MM.1S (cell line): ENCODE measurements around the gene C2.

Experiments used
- DNase-seq: peaks from one replicate; pipeline ENCODE4 v3.0.0-alpha.2; 2015
- H2AFZ ChIP-seq: fragments of 300-600 bp; sonication (generic); 2 replicates; pipeline ENCODE4 v1.6.0; 2016; ENCODE audit warnings: antibody characterized with exemption, low read length
- H3F3A ChIP-seq: fragments of 300-600 bp; sonication (generic); 2 replicates; pipeline ENCODE4 v1.6.1; 2016; ENCODE audit warnings: mild to moderate bottlenecking, antibody characterized with exemption, low read length, moderate library complexity, mixed read lengths; ENCODE audit not compliant: insufficient read depth
- H3K27ac ChIP-seq: fragments of 300-600 bp; sonication (generic); 2 replicates; pipeline ENCODE4 v1.5.1; 2016; ENCODE audit warnings: mild to moderate bottlenecking, low read length
- H3K27me3 ChIP-seq: fragments of 300-600 bp; sonication (generic); replicated peaks from 2 replicates; pipeline ENCODE4 v1.6.0; 2016; ENCODE audit warnings: low read length; ENCODE audit not compliant: insufficient read depth
- H3K36me3 ChIP-seq: fragments of 300-600 bp; sonication (generic); replicated peaks from 2 replicates; pipeline ENCODE4 v1.6.1; 2016; ENCODE audit warnings: mild to moderate bottlenecking, low read length, mixed read lengths; ENCODE audit not compliant: insufficient read depth
- H3K4me1 ChIP-seq: fragments of 300-600 bp; sonication (generic); 2 replicates; pipeline ENCODE4 v1.6.1; 2016; ENCODE audit warnings: low read length, mixed read lengths
- H3K4me2 ChIP-seq: fragments of 300-600 bp; sonication (generic); 2 replicates; pipeline ENCODE4 v1.6.0; 2016; ENCODE audit warnings: low read depth, low read length
- H3K4me3 ChIP-seq: fragments of 300-600 bp; sonication (generic); 2 replicates; pipeline ENCODE4 v1.5.1; 2016; ENCODE audit warnings: low read length, mixed read lengths
- H3K79me2 ChIP-seq: fragments of 300-600 bp; sonication (generic); 2 replicates; pipeline ENCODE4 v1.6.1; 2016; ENCODE audit warnings: mixed run types, low read length, mixed read lengths
- H3K9ac ChIP-seq: fragments of 300-600 bp; sonication (generic); 2 replicates; pipeline ENCODE4 v1.6.1; 2016; ENCODE audit warnings: low read length, mixed read lengths
- H3K9me2 ChIP-seq: fragments of 300-600 bp; sonication (generic); replicated peaks from 2 replicates; pipeline ENCODE4 v1.6.1; 2016; ENCODE audit warnings: mild to moderate bottlenecking, low read length, mixed read lengths; ENCODE audit not compliant: insufficient read depth
- H3K9me3 ChIP-seq: fragments of 300-600 bp; sonication (generic); replicated peaks from 2 replicates; pipeline ENCODE4 v1.6.1; 2016; ENCODE audit warnings: mild to moderate bottlenecking, low read length, mixed read lengths; ENCODE audit not compliant: insufficient read depth
- H4K20me1 ChIP-seq: fragments of 300-600 bp; sonication (generic); 2 replicates; pipeline ENCODE4 v1.6.1; 2016; ENCODE audit warnings: mild to moderate bottlenecking, low read length, moderate library complexity, mixed read lengths; ENCODE audit not compliant: insufficient read depth
- EZH2 ChIP-seq: fragments of 300-600 bp; sonication (generic); optimal IDR thresholded peaks from 2 replicates; pipeline ENCODE3; 2017; ENCODE audit warnings: low read depth, mild to moderate bottlenecking, antibody characterized with exemption, low read length, mixed read lengths
- EZH2phosphoT487 ChIP-seq: fragments of 300-600 bp; sonication (generic); IDR thresholded peaks from 2 replicates; pipeline ENCODE4 v1.6.1; 2018; ENCODE audit warnings: antibody characterized with exemption, low read length
- TF ChIP-seq, protein P1 (sequence below): fragments of 300-600 bp; sonication (generic); IDR thresholded peaks from 2 replicates; pipeline ENCODE4 v1.5.1; 2016; ENCODE audit warnings: antibody characterized with exemption, low read length, mixed read lengths

Gene C2

DNA sequence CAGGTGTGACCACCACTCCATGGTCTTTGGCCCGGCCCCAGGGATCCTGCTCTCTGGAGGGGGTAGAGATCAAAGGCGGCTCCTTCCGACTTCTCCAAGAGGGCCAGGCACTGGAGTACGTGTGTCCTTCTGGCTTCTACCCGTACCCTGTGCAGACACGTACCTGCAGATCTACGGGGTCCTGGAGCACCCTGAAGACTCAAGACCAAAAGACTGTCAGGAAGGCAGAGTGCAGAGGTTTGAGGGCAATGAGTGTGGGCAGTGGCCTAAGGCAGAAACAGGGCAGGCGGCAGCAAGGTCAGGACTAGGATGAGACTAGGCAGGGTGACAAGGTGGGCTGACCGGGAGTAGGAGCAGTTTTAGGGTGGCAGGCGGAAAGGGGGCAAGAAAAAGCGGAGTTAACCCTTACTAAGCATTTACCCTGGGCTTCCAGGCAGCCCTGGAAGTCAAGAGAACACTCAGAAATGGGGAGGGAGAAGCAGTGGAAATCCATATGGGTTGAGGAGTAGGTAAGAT, 18.9 kb downstream of the C2 start:
- no peak overlapping the region for H2AFZ ChIP-seq
- no peaks in the 10 kb centered on the region for H3K79me2 ChIP-seq
- no peaks in the 10 kb centered on the region for H4K20me1 ChIP-seq
- H3K9me2 ChIP-seq: no peaks in the 10 kb centered on the region
- H3K9me3 ChIP-seq: no peaks in the 10 kb centered on the region
- DNase-seq: no peak
- H3K9ac ChIP-seq: no peak overlapping the region
- H3K27me3 ChIP-seq: peaks cover 35% of the 10 kb centered on the region
- no peaks in the 10 kb centered on the region for H3F3A ChIP-seq
- H3K27ac ChIP-seq: no peak overlapping the region
- peaks cover 4% of the 10 kb centered on the region; the same call in 1 of the 2 replicates for H3K4me1 ChIP-seq
- H3K36me3 ChIP-seq: no peaks in the 10 kb centered on the region
- no peak overlapping the region for H3K4me2 ChIP-seq
- no peak for TF ChIP-seq EZH2
- TF ChIP-seq, protein P1, sequence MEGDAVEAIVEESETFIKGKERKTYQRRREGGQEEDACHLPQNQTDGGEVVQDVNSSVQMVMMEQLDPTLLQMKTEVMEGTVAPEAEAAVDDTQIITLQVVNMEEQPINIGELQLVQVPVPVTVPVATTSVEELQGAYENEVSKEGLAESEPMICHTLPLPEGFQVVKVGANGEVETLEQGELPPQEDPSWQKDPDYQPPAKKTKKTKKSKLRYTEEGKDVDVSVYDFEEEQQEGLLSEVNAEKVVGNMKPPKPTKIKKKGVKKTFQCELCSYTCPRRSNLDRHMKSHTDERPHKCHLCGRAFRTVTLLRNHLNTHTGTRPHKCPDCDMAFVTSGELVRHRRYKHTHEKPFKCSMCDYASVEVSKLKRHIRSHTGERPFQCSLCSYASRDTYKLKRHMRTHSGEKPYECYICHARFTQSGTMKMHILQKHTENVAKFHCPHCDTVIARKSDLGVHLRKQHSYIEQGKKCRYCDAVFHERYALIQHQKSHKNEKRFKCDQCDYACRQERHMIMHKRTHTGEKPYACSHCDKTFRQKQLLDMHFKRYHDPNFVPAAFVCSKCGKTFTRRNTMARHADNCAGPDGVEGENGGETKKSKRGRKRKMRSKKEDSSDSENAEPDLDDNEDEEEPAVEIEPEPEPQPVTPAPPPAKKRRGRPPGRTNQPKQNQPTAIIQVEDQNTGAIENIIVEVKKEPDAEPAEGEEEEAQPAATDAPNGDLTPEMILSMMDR: no peak
- TF ChIP-seq EZH2phosphoT487: no peak
- H3K4me3 ChIP-seq: no peak overlapping the region

DNA sequence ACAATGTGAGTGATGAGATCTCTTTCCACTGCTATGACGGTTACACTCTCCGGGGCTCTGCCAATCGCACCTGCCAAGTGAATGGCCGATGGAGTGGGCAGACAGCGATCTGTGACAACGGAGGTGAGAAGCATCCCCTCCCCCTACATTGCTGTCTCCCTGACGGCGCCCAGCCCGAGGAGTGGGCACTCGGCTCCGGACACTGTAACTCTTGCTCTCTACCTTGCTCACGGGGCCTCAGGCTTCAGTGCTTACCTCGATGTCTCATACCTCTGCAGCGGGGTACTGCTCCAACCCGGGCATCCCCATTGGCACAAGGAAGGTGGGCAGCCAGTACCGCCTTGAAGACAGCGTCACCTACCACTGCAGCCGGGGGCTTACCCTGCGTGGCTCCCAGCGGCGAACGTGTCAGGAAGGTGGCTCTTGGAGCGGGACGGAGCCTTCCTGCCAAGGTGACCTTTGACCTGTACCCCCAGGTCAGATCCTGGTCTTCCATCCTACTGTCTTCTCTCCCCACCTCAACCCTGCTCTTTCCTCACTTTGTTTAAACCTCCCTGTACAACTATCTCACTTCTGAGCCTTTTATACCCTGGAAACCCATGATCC, 19.7 kb downstream of the C2 start:
- Histone ChIP-seq H3F3A (no peaks in the 10 kb centered on the region), H3K27ac (no peak overlapping the region), H3K9ac (no peak overlapping the region)

DNA sequence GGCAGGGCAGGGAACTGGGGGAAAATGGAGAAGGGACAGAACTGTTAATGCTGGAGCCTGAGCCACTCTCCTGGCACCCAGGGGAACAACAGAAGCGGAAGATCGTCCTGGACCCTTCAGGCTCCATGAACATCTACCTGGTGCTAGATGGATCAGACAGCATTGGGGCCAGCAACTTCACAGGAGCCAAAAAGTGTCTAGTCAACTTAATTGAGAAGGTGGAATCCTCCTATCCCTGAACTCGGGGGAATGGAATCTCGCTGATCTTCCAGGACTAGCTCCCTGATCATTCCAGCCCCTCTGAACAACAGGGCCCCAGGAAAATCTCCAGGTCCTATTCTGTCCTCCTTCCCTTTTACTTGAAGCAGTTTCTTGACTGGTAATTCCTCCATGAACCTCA, 20.3 kb downstream of the C2 start:
- no peak overlapping the region for H3K4me3 ChIP-seq
- no peak overlapping the region for H2AFZ ChIP-seq
- no peaks in the 10 kb centered on the region for H3K9me2 ChIP-seq
- no peaks in the 10 kb centered on the region for H3K4me1 ChIP-seq
- no peaks in the 10 kb centered on the region for H3K9me3 ChIP-seq
- H3F3A ChIP-seq: no peaks in the 10 kb centered on the region
- H3K36me3 ChIP-seq: no peaks in the 10 kb centered on the region
- no peaks in the 10 kb centered on the region for H4K20me1 ChIP-seq
- peaks cover 31% of the 10 kb centered on the region for H3K27me3 ChIP-seq
- H3K27ac ChIP-seq: no peak overlapping the region
- no peaks in the 10 kb centered on the region for H3K79me2 ChIP-seq
- DNase-seq: no peak
- no peak overlapping the region for H3K9ac ChIP-seq
- no peak overlapping the region for H3K4me2 ChIP-seq
- TF ChIP-seq, protein P1: no peak
- TF ChIP-seq EZH2phosphoT487 (no peak), EZH2 (no peak)

More for the DNA sequence above, 19.7 kb downstream of the C2 start:
- peaks cover 3% of the 10 kb centered on the region; the same call in 1 of the 2 replicates for H3K4me1 ChIP-seq
- H3K9me2 ChIP-seq: no peaks in the 10 kb centered on the region
- no peak overlapping the region for H2AFZ ChIP-seq
- no peaks in the 10 kb centered on the region for H3K9me3 ChIP-seq
- TF ChIP-seq, protein P1: no peak
- no peak for TF ChIP-seq EZH2phosphoT487
- TF ChIP-seq EZH2: no peak
- peaks cover 35% of the 10 kb centered on the region for H3K27me3 ChIP-seq
- H3K4me3 ChIP-seq: no peak overlapping the region
- no peak for DNase-seq
- no peaks in the 10 kb centered on the region for H3K36me3 ChIP-seq
- H4K20me1 ChIP-seq: no peaks in the 10 kb centered on the region
- H3K79me2 ChIP-seq: no peaks in the 10 kb centered on the region
- H3K4me2 ChIP-seq: no peak overlapping the region
